Sigmoid colon (tissue), 4 donors: Measurements from ENCODE around the gene EPHB1.

Experiments used
- EP300 ChIP-seq, 4 donors: sonication (generic); formaldehyde crosslinking; IDR thresholded peaks; one replicate each; pipeline ENCODE4 v1.6.1; 2017; ENCODE audit warnings: antibody characterized with exemption in 4 of 4
- POLR2A ChIP-seq, 2 donors: fragments of 450-650 bp; IDR thresholded peaks; one replicate each; pipeline ENCODE4 v1.6.1; 2016; ENCODE audit warnings: antibody characterized with exemption in 2 of 2, mild to moderate bottlenecking in 2 of 2, moderate library complexity in 2 of 2
- POLR2AphosphoS5 ChIP-seq, 4 donors: sonication (generic); formaldehyde crosslinking; IDR thresholded peaks; one replicate each; pipeline ENCODE4 v1.6.1; 2017; ENCODE audit warnings: antibody characterized with exemption in 4 of 4
- TF ChIP-seq, protein P1 (sequence below), 4 experiments: fragments of 450-650 bp in 3 of 4; fragments of 200-600 bp in 1 of 4; IDR thresholded peaks; one replicate each; pipeline ENCODE4 v1.5.1; 2016 to 2019; ENCODE audit warnings: antibody characterized with exemption in 4 of 4, mild to moderate bottlenecking in 3 of 4, moderate library complexity in 2 of 4

DNA sequence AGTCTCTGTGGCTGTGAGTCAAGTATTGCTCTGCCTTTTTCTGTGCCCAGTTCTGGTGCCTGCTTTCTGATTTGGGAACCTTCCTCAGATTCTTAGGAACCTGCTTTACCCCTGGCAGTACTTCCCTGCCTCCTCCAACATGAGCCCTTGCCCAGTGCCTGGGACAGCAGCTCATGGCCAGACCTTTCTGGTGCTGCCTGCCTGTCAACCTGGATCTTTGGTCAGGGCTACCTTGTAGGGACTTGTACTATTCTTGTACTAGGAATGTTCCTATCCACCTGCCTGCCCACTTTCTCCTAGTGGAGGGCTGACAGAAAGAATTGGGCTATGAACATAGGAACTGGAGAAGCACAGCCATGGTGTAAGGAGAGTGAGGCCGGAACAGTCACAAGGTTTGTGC is 28.8 kb upstream of the EPHB1 start:
- TF ChIP-seq POLR2AphosphoS5 (IDR thresholded peaks at IDR 0.05): no peak
- TF ChIP-seq, protein P1, sequence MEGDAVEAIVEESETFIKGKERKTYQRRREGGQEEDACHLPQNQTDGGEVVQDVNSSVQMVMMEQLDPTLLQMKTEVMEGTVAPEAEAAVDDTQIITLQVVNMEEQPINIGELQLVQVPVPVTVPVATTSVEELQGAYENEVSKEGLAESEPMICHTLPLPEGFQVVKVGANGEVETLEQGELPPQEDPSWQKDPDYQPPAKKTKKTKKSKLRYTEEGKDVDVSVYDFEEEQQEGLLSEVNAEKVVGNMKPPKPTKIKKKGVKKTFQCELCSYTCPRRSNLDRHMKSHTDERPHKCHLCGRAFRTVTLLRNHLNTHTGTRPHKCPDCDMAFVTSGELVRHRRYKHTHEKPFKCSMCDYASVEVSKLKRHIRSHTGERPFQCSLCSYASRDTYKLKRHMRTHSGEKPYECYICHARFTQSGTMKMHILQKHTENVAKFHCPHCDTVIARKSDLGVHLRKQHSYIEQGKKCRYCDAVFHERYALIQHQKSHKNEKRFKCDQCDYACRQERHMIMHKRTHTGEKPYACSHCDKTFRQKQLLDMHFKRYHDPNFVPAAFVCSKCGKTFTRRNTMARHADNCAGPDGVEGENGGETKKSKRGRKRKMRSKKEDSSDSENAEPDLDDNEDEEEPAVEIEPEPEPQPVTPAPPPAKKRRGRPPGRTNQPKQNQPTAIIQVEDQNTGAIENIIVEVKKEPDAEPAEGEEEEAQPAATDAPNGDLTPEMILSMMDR (IDR thresholded peaks at IDR 0.05): no peak
- no peak for TF ChIP-seq POLR2A (IDR thresholded peaks at IDR 0.05)
- no peak for TF ChIP-seq EP300 (IDR thresholded peaks at IDR 0.05)
